Vagina (tissue), 2 donors: Measurements from ENCODE around the gene CHD5. TPM values are rescaled to one million over a fixed set of nuclear protein-coding genes. Genes with fewer than 3 reads are reported as not detected.

Source experiments
- DNase-seq, 2 donors: peaks; one replicate each; pipeline ENCODE4 v3.0.0-alpha.2; 2017; ENCODE audit errors: extremely low spot score in 2 of 2
- H3K27ac ChIP-seq: fragments of 200-600 bp; sonication (generic); one replicate; pipeline ENCODE4 v1.5.1; 2019
- H3K27me3 ChIP-seq: fragments of 200-600 bp; sonication (generic); one replicate; pipeline ENCODE4 v1.5.1; 2019
- H3K36me3 ChIP-seq, 2 donors: fragments of 200-600 bp; sonication (generic); one replicate each; pipeline ENCODE4 v1.5.1; 2017 to 2019
- H3K4me1 ChIP-seq: fragments of 200-600 bp; sonication (generic); one replicate; pipeline ENCODE4 v1.5.1; 2019
- H3K4me3 ChIP-seq, 2 donors: fragments of 200-600 bp; sonication (generic); 1 replicate in 1 of 2; 2 replicates in 1 of 2; pipeline ENCODE4 v1.5.1; 2016 to 2019
- H3K9me3 ChIP-seq: fragments of 200-600 bp; sonication (generic); one replicate; pipeline ENCODE4 v1.5.1; 2019
- CTCF ChIP-seq, 3 experiments: fragments of 450-650 bp in 2 of 3; fragments of 200-600 bp in 1 of 3; sonication (generic) in 1 of 3; IDR thresholded peaks; one replicate each; pipeline ENCODE4 v1.5.1; 2017 to 2019; ENCODE audit warnings: antibody characterized with exemption in 3 of 3, mild to moderate bottlenecking in 2 of 3, moderate library complexity in 2 of 3
- POLR2A ChIP-seq, 2 donors: fragments of 450-650 bp; IDR thresholded peaks; one replicate each; pipeline ENCODE4 v1.6.1; 2017; ENCODE audit warnings: antibody characterized with exemption in 2 of 2, mild to moderate bottlenecking in 2 of 2, moderate library complexity in 2 of 2
- POLR2AphosphoS5 ChIP-seq, 2 donors: sonication (generic); formaldehyde crosslinking; IDR thresholded peaks; one replicate each; pipeline ENCODE4 v1.9.0; 2017; ENCODE audit warnings: antibody characterized with exemption in 2 of 2, mild to moderate bottlenecking in 2 of 2, low read depth in 1 of 2; ENCODE audit not compliant: insufficient read depth in 1 of 2
- intact Hi-C: fragments of 100-400 bp; cut with DNase I; formaldehyde crosslinking; loops from one replicate; pipeline ENCODE4 v1.15.1; 2023
- total RNA-seq: library from RNA; depleted of rRNA; stranded (reverse); fragments of >200 nt; gene quantifications from one replicate; pipeline ENCODE4 v1.2.3, GENCODE V29; 2016

CHD5 gene
- total RNA-seq, 1 donor from 2014 or later: 2.0 TPM

- Histone ChIP-seq H3K9me3 (no peaks in the 10 kb centered on the region), H3K4me1 (peaks cover 8% of the 10 kb centered on the region), H3K36me3 (no peaks in the 10 kb centered on the region), H3K4me3 (no peak overlapping the region), H3K27ac (no peak overlapping the region), H3K27me3 (no peaks in the 10 kb centered on the region)
- DNase-seq: no peak
- intact Hi-C loops: no loop called here
- TF ChIP-seq POLR2A (IDR thresholded peaks at IDR 0.05): no peak
- TF ChIP-seq POLR2AphosphoS5 (IDR thresholded peaks at IDR 0.05; ENCODE audit: insufficient read depth in 1 of 2, low read depth in 1 of 2): no peak
- no peak for TF ChIP-seq CTCF (IDR thresholded peaks at IDR 0.05)
These were observed 51.6 kb downstream of the CHD5 start for GRCh38 chr1:6128276-6129081.

GRCh38 chr1:6127587-6128163 is 52.4 kb downstream of the CHD5 start:
- no peak for DNase-seq
- TF ChIP-seq POLR2AphosphoS5 (IDR thresholded peaks at IDR 0.05; ENCODE audit: insufficient read depth in 1 of 2, low read depth in 1 of 2) (no peak), CTCF (IDR thresholded peaks at IDR 0.05) (no peak), POLR2A (IDR thresholded peaks at IDR 0.05) (no peak)
- Histone ChIP-seq H3K4me3 (peak overlapping the region in 1 of 2 donors; percentile 16), H3K4me1 (peaks cover 8% of the 10 kb centered on the region), H3K36me3 (no peaks in the 10 kb centered on the region), H3K9me3 (no peaks in the 10 kb centered on the region), H3K27ac (no peak overlapping the region), H3K27me3 (no peaks in the 10 kb centered on the region)
- intact Hi-C loops: no loop called here

- Histone ChIP-seq H3K27me3 (no peaks in the 10 kb centered on the region), H3K9me3 (no peaks in the 10 kb centered on the region), H3K4me1 (peaks cover 8% of the 10 kb centered on the region), H3K27ac (no peak overlapping the region), H3K4me3 (no peak overlapping the region), H3K36me3 (no peaks in the 10 kb centered on the region)
- no peak for DNase-seq
- TF ChIP-seq POLR2A (IDR thresholded peaks at IDR 0.05) (no peak), POLR2AphosphoS5 (IDR thresholded peaks at IDR 0.05; ENCODE audit: insufficient read depth in 1 of 2, low read depth in 1 of 2) (no peak), CTCF (IDR thresholded peaks at IDR 0.05) (no peak)
- intact Hi-C loops: no loop called here
These were observed 53.5 kb downstream of the CHD5 start for GRCh38 chr1:6126521-6127067.

GRCh38 chr1:6126028-6126427 is 54.1 kb downstream of the CHD5 start:
- H3K36me3 ChIP-seq: no peaks in the 10 kb centered on the region
- no peaks in the 10 kb centered on the region for H3K27me3 ChIP-seq
- intact Hi-C loops: no loop called here
- no peaks in the 10 kb centered on the region for H3K9me3 ChIP-seq
- no peak overlapping the region for H3K4me3 ChIP-seq
- H3K4me1 ChIP-seq: peaks cover 8% of the 10 kb centered on the region
- TF ChIP-seq CTCF (IDR thresholded peaks at IDR 0.05) (no peak), POLR2AphosphoS5 (IDR thresholded peaks at IDR 0.05; ENCODE audit: insufficient read depth in 1 of 2, low read depth in 1 of 2) (no peak), POLR2A (IDR thresholded peaks at IDR 0.05) (no peak)
- DNase-seq: no peak
- no peak overlapping the region for H3K27ac ChIP-seq

- H3K4me3 ChIP-seq: no peak overlapping the region
- no peaks in the 10 kb centered on the region for H3K9me3 ChIP-seq
- H3K4me1 ChIP-seq: peaks cover 8% of the 10 kb centered on the region
- no peaks in the 10 kb centered on the region for H3K36me3 ChIP-seq
- no peak for TF ChIP-seq POLR2A (IDR thresholded peaks at IDR 0.05)
- TF ChIP-seq CTCF (IDR thresholded peaks at IDR 0.05): no peak
- no peak for TF ChIP-seq POLR2AphosphoS5 (IDR thresholded peaks at IDR 0.05; ENCODE audit: insufficient read depth in 1 of 2, low read depth in 1 of 2)
- intact Hi-C loops: no loop called here
- no peak for DNase-seq
- H3K27ac ChIP-seq: no peak overlapping the region
- H3K27me3 ChIP-seq: no peaks in the 10 kb centered on the region
These were observed 54.8 kb downstream of the CHD5 start for GRCh38 chr1:6125366-6125765.
